A549 (cell line): ENCODE measurements around the gene AKAP6. TPM values are rescaled to one million over a fixed set of nuclear protein-coding genes. Genes with fewer than 3 reads are reported as not detected.

Experiments used
- ATAC-seq, 2 experiments: fragments of 200-7000 bp in 1 of 2; fragments of >200 bp in 1 of 2; cut with Nextera tagmentation in 1 of 2; cut with Tn5 transposase in 1 of 2; 3 replicates each; pipeline versions ENCODE4 v1.8.0 to v1.9.1; 2018 to 2020; ENCODE audit warnings: mild to moderate bottlenecking in 1 of 2, moderate library complexity in 1 of 2
- CTCF ChIA-PET: fragments of 300-600 bp; sonication (Branson Sonifier 250); formaldehyde crosslinking; extraction: SDS; loops from one replicate; lab custom pipeline; 2021; ENCODE audit warnings: antibody characterized with exemption, inconsistent platforms; lab: Yijun Ruan, JAX
- POLR2A ChIA-PET: fragments of 350-600 bp; formaldehyde crosslinking; extraction: SDS; loops from one replicate; lab custom pipeline; 2021; ENCODE audit warnings: antibody characterized with exemption, inconsistent platforms; lab: Yijun Ruan, JAX
- DNase-seq, 2 experiments: peaks; one replicate each; pipeline versions ENCODE4 v3.0.0 to v3.0.0-alpha.2; 2011 to 2016; ENCODE audit warnings: low read depth in 1 of 2, low spot score in 1 of 2
- FAIRE-seq: peaks from 2 replicates; lab custom pipeline; 2011; peaks lifted over from hg19 to GRCh38; lab: Jason Lieb, UNC
- H3K27ac ChIP-seq, 2 experiments: fragments of >200 bp; sonication (Bioruptor Twin); formaldehyde crosslinking; 3 replicates each; pipeline ENCODE4 v1.5.1; 2016 to 2017
- H3K4me1 ChIP-seq: fragments of >200 bp; sonication (Bioruptor Twin); formaldehyde crosslinking; 3 replicates; pipeline ENCODE4 v1.6.1; 2016
- H3K4me2 ChIP-seq: fragments of >200 bp; sonication (Bioruptor Twin); formaldehyde crosslinking; 3 replicates; pipeline ENCODE4 v1.6.1; 2016
- H3K4me3 ChIP-seq: fragments of >200 bp; sonication (Bioruptor Twin); formaldehyde crosslinking; 3 replicates; pipeline ENCODE4 v1.5.1; 2016
- H3K9me3 ChIP-seq: fragments of >200 bp; sonication (Bioruptor Twin); formaldehyde crosslinking; 3 replicates; pipeline ENCODE4 v1.6.1; 2016
- EHF ChIP-seq: fragments of 250-450 bp; sonication (Bioruptor Pico); IDR thresholded peaks from 2 replicates; pipeline ENCODE4 v1.5.0; 2020; ENCODE audit warnings: mild to moderate bottlenecking
- EP300 ChIP-seq, 2 experiments: fragments of >200 bp; sonication (Bioruptor Twin); formaldehyde crosslinking; IDR thresholded peaks; 2 replicates in 1 of 2; 3 replicates in 1 of 2; pipeline ENCODE4 v1.6.1; 2016 to 2017
- ESRRA ChIP-seq: fragments of 150-350 bp; IDR thresholded peaks from 2 replicates; pipeline ENCODE4 v1.6.1; 2014; ENCODE audit warnings: mild to moderate bottlenecking, low read length, borderline replicate concordance
- FOSB ChIP-seq: fragments of 250-450 bp; sonication (Bioruptor Pico); IDR thresholded peaks from 2 replicates; pipeline ENCODE4 v1.5.0; 2020; ENCODE audit warnings: mild to moderate bottlenecking, moderate library complexity
- FOSL2 ChIP-seq, 2 experiments: fragments of 450-650 bp in 1 of 2; fragments of >200 bp in 1 of 2; sonication (Bioruptor Twin) in 1 of 2; formaldehyde crosslinking; IDR thresholded peaks; 2 replicates each; pipeline versions ENCODE4 v1.5.0 to v1.6.1; 2016 to 2020; ENCODE audit warnings: mild to moderate bottlenecking in 1 of 2, moderate library complexity in 1 of 2
- FOXS1 ChIP-seq: fragments of 250-450 bp; sonication (Bioruptor Pico); IDR thresholded peaks from 2 replicates; pipeline ENCODE4 v1.5.0; 2020; ENCODE audit warnings: mild to moderate bottlenecking, moderate library complexity
- GATA3 ChIP-seq: IDR thresholded peaks from 2 replicates; pipeline ENCODE4 v1.6.1; 2012; ENCODE audit warnings: borderline replicate concordance
- HDAC2 ChIP-seq: fragments of 200-600 bp; sonication (generic); IDR thresholded peaks from 2 replicates; pipeline ENCODE4 v1.6.1; 2016
- HOXA7 ChIP-seq: fragments of 250-450 bp; sonication (Bioruptor Pico); IDR thresholded peaks from 2 replicates; pipeline ENCODE4 v1.5.0; 2020; ENCODE audit warnings: mild to moderate bottlenecking, moderate library complexity
- HOXB5 ChIP-seq: fragments of 250-450 bp; sonication (Bioruptor Pico); IDR thresholded peaks from 2 replicates; pipeline ENCODE4 v1.5.0; 2020; ENCODE audit warnings: mild to moderate bottlenecking, moderate library complexity
- JUN ChIP-seq, 2 experiments: fragments of >200 bp; sonication (Bioruptor Twin); formaldehyde crosslinking; IDR thresholded peaks; 2 replicates in 1 of 2; 3 replicates in 1 of 2; pipeline ENCODE4 v1.6.1; 2016 to 2017
- JUNB ChIP-seq: fragments of >200 bp; sonication (Bioruptor Twin); formaldehyde crosslinking; IDR thresholded peaks from 2 replicates; pipeline ENCODE4 v1.6.1; 2016
- MAFK ChIP-seq: fragments of 450-650 bp; IDR thresholded peaks from 2 replicates; pipeline ENCODE4 v1.6.1; 2014; ENCODE audit not compliant: partially characterized antibody
- PHF8 ChIP-seq: fragments of 200-600 bp; sonication (generic); IDR thresholded peaks from 2 replicates; pipeline ENCODE4 v1.6.1; 2016; ENCODE audit warnings: low read depth, mild to moderate bottlenecking, antibody characterized with exemption, moderate library complexity, borderline replicate concordance
- POLR2AphosphoS2 ChIP-seq: conservative IDR thresholded peaks from 2 replicates; pipeline ENCODE4 v1.6.1; 2012; ENCODE audit warnings: low read length, improper control_type of control experiment, inconsistent platforms
- RCOR1 ChIP-seq: fragments of 150-350 bp; IDR thresholded peaks from 2 replicates; pipeline ENCODE4 v1.6.1; 2014; ENCODE audit warnings: antibody characterized with exemption, low read length, low read depth
- RFX5 ChIP-seq: fragments of 450-650 bp; IDR thresholded peaks from 2 replicates; pipeline ENCODE4 v1.7.1; 2014; ENCODE audit warnings: antibody characterized with exemption, mild to moderate bottlenecking, moderate library complexity
- SREBF2 ChIP-seq: fragments of 450-650 bp; IDR thresholded peaks from 2 replicates; pipeline ENCODE4 v1.6.1; 2014; ENCODE audit warnings: mild to moderate bottlenecking, moderate library complexity
- ZC3H11A ChIP-seq: fragments of 450-650 bp; IDR thresholded peaks from 2 replicates; pipeline ENCODE4 v1.6.1; 2014; ENCODE audit warnings: antibody characterized with exemption, mild to moderate bottlenecking
- ZFP36 ChIP-seq: fragments of 450-650 bp; IDR thresholded peaks from 2 replicates; pipeline ENCODE4 v1.6.1; 2014; ENCODE audit warnings: borderline replicate concordance; ENCODE audit not compliant: partially characterized antibody
- WGBS: methylation state at CpG from one replicate; pipeline ENCODE4 v1.1.6; 2017; ENCODE audit errors: missing lambda C conversion rate; 5-methylcytosine and 5-hydroxymethylcytosine counted together
- polyA plus RNA-seq, 4 experiments: library from polyadenylated mRNA; depleted of rRNA in 3 of 4; stranded (reverse); fragments of >200 nt; fragmentation: RNase III in 1 of 4; extraction: RNeasy Plus Mini Kit Qiagen cat#74134 plus additional on column Dnase treatment in 1 of 4; gene quantifications; 2 replicates in 3 of 4; 3 replicates in 1 of 4; pipeline ENCODE4 v1.2.3, GENCODE V29; 2011 to 2017
- TF ChIP-seq, protein P1 (sequence below): IDR thresholded peaks from 2 replicates; pipeline ENCODE4 v1.6.1; 2012; ENCODE audit warnings: low read depth, borderline replicate concordance
- TF ChIP-seq, protein P2 (sequence below): fragments of 250-450 bp; sonication (Bioruptor Pico); IDR thresholded peaks from 2 replicates; pipeline ENCODE4 v1.5.0; 2021; ENCODE audit warnings: mild to moderate bottlenecking, moderate library complexity, borderline replicate concordance
- TF ChIP-seq, protein P3 (sequence below): fragments of 150-350 bp; IDR thresholded peaks from 2 replicates; pipeline ENCODE4 v1.6.1; 2014; ENCODE audit warnings: low read depth, mild to moderate bottlenecking, low read length

The AKAP6 gene
- polyA plus RNA-seq, 2 of the 4 experiments (the other 2 are of a cell fraction): 0.27 to 1.9 TPM

DNA sequence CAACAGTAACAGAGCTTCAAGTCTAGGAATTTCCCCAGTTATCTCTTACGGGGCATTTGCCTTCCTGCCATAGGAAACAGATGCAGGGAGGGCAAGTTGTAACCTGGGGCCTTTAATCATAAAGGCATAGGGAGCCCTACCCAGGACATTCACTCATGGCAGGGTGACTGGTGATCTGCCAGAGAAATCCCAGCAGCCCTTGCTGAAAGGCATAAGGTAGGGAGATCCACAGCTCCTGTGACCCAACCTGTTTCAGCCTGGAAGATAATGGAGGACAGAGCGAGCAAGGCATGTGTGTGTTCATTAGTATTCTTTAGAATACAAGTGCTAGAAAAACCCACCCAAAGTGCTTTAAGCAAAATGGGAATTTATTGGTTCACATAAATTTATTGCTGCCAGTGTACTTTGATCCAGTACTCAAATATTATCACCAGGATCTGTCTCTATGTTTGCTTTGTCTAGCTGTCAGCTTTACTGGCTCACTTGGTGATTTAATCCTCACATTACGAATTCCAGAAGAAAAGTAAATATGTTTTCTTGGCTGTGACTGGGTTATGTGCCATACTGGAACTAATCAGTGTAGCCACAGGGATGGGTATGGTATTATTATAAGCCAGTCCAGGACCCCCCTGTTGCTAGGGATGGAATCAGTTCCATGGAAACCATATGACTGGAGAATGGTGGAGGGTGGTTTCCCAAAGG lies 21.1 kb upstream of the AKAP6 start:
- TF ChIP-seq HOXB5 (CRISPR knock-in tag) (no peak), GATA3 (peak; percentile 94), EP300 (IDR thresholded peaks at IDR 0.05) (peak in 1 of 2 experiments; percentile 31; a peak in 1 of 5 replicates)
- TF ChIP-seq, protein P1, sequence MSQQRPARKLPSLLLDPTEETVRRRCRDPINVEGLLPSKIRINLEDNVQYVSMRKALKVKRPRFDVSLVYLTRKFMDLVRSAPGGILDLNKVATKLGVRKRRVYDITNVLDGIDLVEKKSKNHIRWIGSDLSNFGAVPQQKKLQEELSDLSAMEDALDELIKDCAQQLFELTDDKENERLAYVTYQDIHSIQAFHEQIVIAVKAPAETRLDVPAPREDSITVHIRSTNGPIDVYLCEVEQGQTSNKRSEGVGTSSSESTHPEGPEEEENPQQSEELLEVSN: no peak
- TF ChIP-seq, all 56 proteins: peak for 2
- ATAC-seq: peak in 1 of 2 experiments; percentile 83; a peak in 3 of 6 replicates
- no peaks in the 10 kb centered on the region for H3K9me3 ChIP-seq
- DNase-seq: peak in 1 of 2 experiments; percentile 38
- 17% methylated on average over 3 of the region's 3 CpGs for WGBS
- peak; percentile 39 for FAIRE-seq
- H3K4me3 ChIP-seq: no peak overlapping the region
- POLR2A ChIA-PET: no interaction called here
- CTCF ChIA-PET: interaction anchor here (0.7 to 0.8 kb wide), 2 partner anchors 10 to 615 kb away, joined by 3 read pairs; no protein-coding TSS in a partner anchor
- peak overlapping the region; percentile 50 to 66 for H3K27ac ChIP-seq
- peak overlapping the region; percentile 46 for H3K4me2 ChIP-seq
- H3K4me1 ChIP-seq: peaks cover 35% of the 10 kb centered on the region

DNA sequence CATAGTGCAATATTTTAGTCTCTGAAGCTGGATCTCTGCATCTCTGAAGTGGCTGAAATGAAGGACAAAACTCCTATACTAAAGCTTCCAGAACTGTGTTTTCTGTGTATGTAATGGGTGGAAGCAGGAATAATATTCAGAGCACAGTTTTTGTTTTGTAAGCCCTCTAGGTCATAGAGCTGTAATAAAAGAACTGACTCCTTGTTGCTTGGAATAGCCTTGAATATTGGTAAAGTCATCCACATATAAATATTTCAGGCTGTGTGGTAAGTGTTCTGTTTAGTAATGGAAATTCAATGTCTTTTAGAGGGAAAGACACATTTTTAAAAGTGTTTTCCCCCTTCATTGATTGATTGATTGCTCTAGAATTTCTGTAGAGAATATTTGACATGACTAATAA lies 18.2 kb upstream of the AKAP6 start:
- POLR2A ChIA-PET: no interaction called here
- Histone ChIP-seq H3K4me1 (peaks cover 35% of the 10 kb centered on the region), H3K4me3 (no peak overlapping the region), H3K27ac (no peak overlapping the region), H3K9me3 (no peaks in the 10 kb centered on the region)
- FAIRE-seq (no peak), DNase-seq (no peak)
- TF ChIP-seq RCOR1 (no peak), HDAC2 (no peak), ZC3H11A (no peak), POLR2AphosphoS2 (no peak)
- TF ChIP-seq, protein P1: no peak
- TF ChIP-seq, all 56 proteins: peak for 0
- H3K4me2 ChIP-seq: no peak overlapping the region
- no peak for ATAC-seq
- CTCF ChIA-PET: interaction anchor here (0.6 kb wide), 1 partner anchor 200 kb away, joined by 4 read pairs; no protein-coding TSS in a partner anchor

DNA sequence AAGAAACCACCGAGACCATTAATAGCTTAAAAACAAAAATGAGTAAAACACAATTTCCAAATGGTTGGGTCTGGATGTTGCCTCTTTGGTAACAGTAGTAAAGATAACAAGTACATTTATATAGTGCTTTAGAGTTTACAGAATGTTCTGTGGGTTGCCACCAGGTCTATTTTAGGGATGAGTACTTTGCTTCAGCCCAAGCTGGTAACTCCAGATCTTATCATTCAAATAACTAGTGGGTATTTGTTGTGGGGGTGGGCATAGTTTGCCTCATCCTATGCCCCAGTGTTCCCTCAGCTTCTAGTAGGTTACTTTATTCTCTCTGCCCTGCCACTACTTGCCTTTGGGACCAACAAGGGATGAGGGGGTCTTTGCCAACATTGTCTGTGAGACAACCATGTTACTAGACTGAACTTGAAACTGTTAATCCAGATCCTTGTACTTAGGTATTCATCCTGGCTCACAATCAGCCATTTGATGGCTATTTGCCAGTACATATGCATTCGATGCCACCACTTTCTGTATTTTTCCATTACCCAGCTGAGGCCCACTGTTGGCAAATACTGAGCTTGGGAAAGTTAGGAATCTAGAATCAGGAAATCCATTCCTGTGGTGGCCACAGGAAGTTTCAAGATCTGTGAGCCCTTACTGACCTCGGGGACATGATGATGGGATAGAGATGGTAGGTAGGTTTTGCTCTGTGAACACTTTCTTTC lies 17.6 kb upstream of the AKAP6 start:
- ChIA-PET CTCF (interaction anchor here (0.6 kb wide), 1 partner anchor 199 kb away, joined by 4 read pairs; no protein-coding TSS in a partner anchor), POLR2A (no interaction called here)
- peaks cover 31% of the 10 kb centered on the region for H3K4me1 ChIP-seq
- H3K9me3 ChIP-seq: no peaks in the 10 kb centered on the region
- no peak overlapping the region for H3K27ac ChIP-seq
- no peak for TF ChIP-seq FOSL2 (IDR thresholded peaks at IDR 0.05)
- TF ChIP-seq FOSL2 (CRISPR knock-in tag; IDR thresholded peaks at IDR 0.05): no peak
- TF ChIP-seq RFX5: no peak
- TF ChIP-seq, protein P2, sequence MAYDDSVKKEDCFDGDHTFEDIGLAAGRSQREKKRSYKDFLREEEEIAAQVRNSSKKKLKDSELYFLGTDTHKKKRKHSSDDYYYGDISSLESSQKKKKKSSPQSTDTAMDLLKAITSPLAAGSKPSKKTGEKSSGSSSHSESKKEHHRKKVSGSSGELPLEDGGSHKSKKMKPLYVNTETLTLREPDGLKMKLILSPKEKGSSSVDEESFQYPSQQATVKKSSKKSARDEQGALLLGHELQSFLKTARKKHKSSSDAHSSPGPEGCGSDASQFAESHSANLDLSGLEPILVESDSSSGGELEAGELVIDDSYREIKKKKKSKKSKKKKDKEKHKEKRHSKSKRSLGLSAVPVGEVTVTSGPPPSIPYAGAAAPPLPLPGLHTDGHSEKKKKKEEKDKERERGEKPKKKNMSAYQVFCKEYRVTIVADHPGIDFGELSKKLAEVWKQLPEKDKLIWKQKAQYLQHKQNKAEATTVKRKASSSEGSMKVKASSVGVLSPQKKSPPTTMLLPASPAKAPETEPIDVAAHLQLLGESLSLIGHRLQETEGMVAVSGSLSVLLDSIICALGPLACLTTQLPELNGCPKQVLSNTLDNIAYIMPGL (CRISPR knock-in tag): no peak
- TF ChIP-seq FOSB: no peak
- TF ChIP-seq SREBF2: no peak
- WGBS: 52% methylated on average over 3 of the region's 3 CpGs
- ATAC-seq (no peak), FAIRE-seq (no peak), DNase-seq (no peak)
- H3K4me2 ChIP-seq: no peak overlapping the region; the same call in 2 of the 3 replicates
- no peak overlapping the region for H3K4me3 ChIP-seq

DNA sequence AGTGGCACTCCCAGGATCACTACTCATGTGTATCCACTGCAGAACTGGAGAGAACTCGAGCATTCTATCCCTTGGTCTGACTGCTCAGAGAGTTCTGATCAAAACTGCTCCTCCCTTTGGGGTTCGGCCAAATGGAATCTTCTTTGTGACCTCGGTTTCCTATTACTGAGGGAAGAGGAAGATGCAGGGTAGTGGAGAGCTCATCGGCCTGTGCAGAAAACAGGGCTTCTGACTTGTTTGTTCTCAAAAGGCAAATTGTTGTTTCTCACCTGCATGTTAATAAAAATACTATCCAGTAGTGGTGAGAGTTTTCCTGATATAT lies 17.1 kb upstream of the AKAP6 start:
- ATAC-seq: no peak
- no peak overlapping the region; the same call in 2 of the 3 replicates for H3K4me2 ChIP-seq
- H3K9me3 ChIP-seq: no peaks in the 10 kb centered on the region
- POLR2A ChIA-PET: no interaction called here
- CTCF ChIA-PET: interaction anchor here (1.0 kb wide), 1 partner anchor 9 kb away, joined by 3 read pairs; no protein-coding TSS in a partner anchor
- no peak overlapping the region for H3K27ac ChIP-seq
- WGBS: 59% methylated on average over 4 of the region's 4 CpGs
- peaks cover 26% of the 10 kb centered on the region for H3K4me1 ChIP-seq
- no peak for FAIRE-seq
- no peak overlapping the region for H3K4me3 ChIP-seq
- no peak for DNase-seq
- no peak for TF ChIP-seq HOXB5 (CRISPR knock-in tag)
- no peak for TF ChIP-seq RFX5
- no peak for TF ChIP-seq FOXS1 (CRISPR knock-in tag)
- no peak for TF ChIP-seq HOXA7 (CRISPR knock-in tag)
- TF ChIP-seq PHF8: no peak
- TF ChIP-seq JUN (IDR thresholded peaks at IDR 0.05): no peak
- TF ChIP-seq HDAC2: no peak
- no peak for TF ChIP-seq JUNB
- TF ChIP-seq ZFP36: no peak
- no peak for TF ChIP-seq ESRRA
- no peak for TF ChIP-seq MAFK
- no peak for TF ChIP-seq EHF (CRISPR knock-in tag)
- TF ChIP-seq, protein P3, sequence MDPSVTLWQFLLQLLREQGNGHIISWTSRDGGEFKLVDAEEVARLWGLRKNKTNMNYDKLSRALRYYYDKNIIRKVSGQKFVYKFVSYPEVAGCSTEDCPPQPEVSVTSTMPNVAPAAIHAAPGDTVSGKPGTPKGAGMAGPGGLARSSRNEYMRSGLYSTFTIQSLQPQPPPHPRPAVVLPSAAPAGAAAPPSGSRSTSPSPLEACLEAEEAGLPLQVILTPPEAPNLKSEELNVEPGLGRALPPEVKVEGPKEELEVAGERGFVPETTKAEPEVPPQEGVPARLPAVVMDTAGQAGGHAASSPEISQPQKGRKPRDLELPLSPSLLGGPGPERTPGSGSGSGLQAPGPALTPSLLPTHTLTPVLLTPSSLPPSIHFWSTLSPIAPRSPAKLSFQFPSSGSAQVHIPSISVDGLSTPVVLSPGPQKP: no peak
